ENCODE data around the gene BAK1. TPM values are rescaled to one million over a fixed set of nuclear protein-coding genes. Genes with fewer than 3 reads are reported as not detected.

BAK1 gene
- total and polyA plus RNA-seq, 2 of the 13 experiments (the other 11 are each of a cell fraction or from before 2014, with no cell fraction given), result 15.0 to 23.8 TPM

GRCh38 chr6:33579828-33580714 lies at the start of gene BAK1 (continued):
- peak; percentile 72 for TF ChIP-seq UBTF (CRISPR knock-in tag; IDR thresholded peaks at IDR 0.05)
- no peak for TF ChIP-seq ZBTB49 (CRISPR knock-in tag; IDR thresholded peaks at IDR 0.05; ENCODE audit: borderline replicate concordance)
- no peak for TF ChIP-seq RCOR2 (CRISPR knock-in tag; IDR thresholded peaks at IDR 0.05)
- TF ChIP-seq AFF4 (CRISPR knock-in tag; IDR thresholded peaks at IDR 0.05), result no peak
- TF ChIP-seq ARID4A (CRISPR knock-in tag; IDR thresholded peaks at IDR 0.05; ENCODE audit: borderline replicate concordance), result peak; percentile 73; the same call in 1 of the 2 replicates
- TF ChIP-seq ZNF3 (CRISPR knock-in tag; IDR thresholded peaks at IDR 0.05), result no peak
- TF ChIP-seq U2AF2 (IDR thresholded peaks at IDR 0.05; ENCODE audit: low read depth, low read length), result no peak
- no peak for TF ChIP-seq HOXA7 (CRISPR knock-in tag; IDR thresholded peaks at IDR 0.05)
- no peak for TF ChIP-seq ZNF660 (CRISPR knock-in tag; IDR thresholded peaks at IDR 0.05; ENCODE audit: borderline replicate concordance, low read depth)
- TF ChIP-seq NR2F6 (IDR thresholded peaks at IDR 0.05), result peak; percentile 28
- TF ChIP-seq NR2F6 (CRISPR knock-in tag; IDR thresholded peaks at IDR 0.05), result no peak
- no peak for TF ChIP-seq ZC3H13 (CRISPR knock-in tag; IDR thresholded peaks at IDR 0.05)
- TF ChIP-seq SYNCRIP (IDR thresholded peaks at IDR 0.05; ENCODE audit: insufficient read depth, low read depth, low read length), result no peak
- peak; percentile 50; the same call in 1 of the 2 replicates for TF ChIP-seq REPIN1 (CRISPR knock-in tag; IDR thresholded peaks at IDR 0.05; ENCODE audit: borderline replicate concordance, low read depth)
- TF ChIP-seq NCOA2 (CRISPR knock-in tag; IDR thresholded peaks at IDR 0.05), result peak; percentile 21; the same call in 1 of the 2 replicates
- no peak for TF ChIP-seq REL (CRISPR knock-in tag; conservative IDR thresholded peaks at IDR 0.05)

All from HepG2 (cell line).